Measurements from ENCODE around the gene PHB1.
"Not testable (repeated sequence)": the region's sequence is repeated elsewhere in the genome, so short reads cannot be mapped to it uniquely, and the experiment has no call there.

The PHB1 gene

GRCh38 chr17:49439305-49439672, 24.6 kb upstream of the PHB1 start:
- Histone ChIP-seq H3K27ac (ENCODE audit: low read depth, low read length) (no peak overlapping the region), H3K9me3 (ENCODE audit: low read length) (no peaks in the 10 kb centered on the region), H3K4me3 (ENCODE audit: low read depth in 1 of 2, low read length in 2 of 2) (no peak overlapping the region), H3K9ac (ENCODE audit: low read length) (no peak overlapping the region), H3K36me3 (ENCODE audit: insufficient read depth, low read length) (no peaks in the 10 kb centered on the region), H3K4me1 (ENCODE audit: insufficient read depth, low read length) (no peaks in the 10 kb centered on the region), H3K27me3 (ENCODE audit: control insufficient read depth in 1 of 2, insufficient read depth in 2 of 2, low read length in 2 of 2) (peaks cover 10 to 20% of the 10 kb centered on the region in 2 donors)

DNA sequence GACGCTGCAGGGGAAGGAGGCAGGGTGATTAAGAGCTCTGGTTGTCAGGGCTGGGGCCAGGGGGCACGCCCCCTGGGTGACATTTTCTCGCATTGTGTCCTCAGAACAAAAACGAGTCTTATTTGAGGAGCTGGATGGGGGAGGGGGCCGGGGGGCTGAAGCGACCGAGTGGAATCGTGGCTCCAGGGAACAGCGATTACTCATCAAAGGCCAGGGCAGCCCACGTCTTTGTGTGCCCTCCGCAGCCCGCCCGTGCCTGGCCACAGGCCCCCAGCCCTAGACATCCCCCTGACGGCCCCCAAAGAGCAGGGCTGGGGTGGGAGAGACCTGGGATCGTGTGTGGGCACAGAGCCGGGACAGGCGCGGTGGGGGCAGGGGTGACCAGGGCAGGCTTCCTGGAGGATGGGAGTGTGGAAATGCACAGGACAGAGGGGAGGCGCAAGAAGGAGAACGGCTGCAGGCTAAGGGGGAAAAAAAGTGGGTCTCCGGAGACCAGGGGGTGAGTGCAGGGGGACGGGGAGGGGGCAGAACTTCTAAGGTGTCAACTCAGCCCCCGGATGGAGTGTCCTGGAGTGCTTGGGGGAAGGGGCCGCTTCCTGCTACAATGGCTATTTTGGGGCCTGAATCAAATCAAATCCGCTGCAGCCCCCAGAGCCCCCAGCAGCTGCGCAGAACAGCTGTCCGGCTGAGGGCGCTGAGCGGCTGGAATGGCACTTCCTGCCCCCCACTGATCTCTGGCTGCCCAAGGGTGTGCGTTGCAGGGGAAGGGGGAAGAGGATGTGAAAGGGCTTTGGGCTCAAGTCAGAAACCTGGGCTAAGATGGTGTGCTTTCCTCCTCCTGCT, 24.0 kb upstream of the PHB1 start:
- Histone ChIP-seq H3K4me1 (ENCODE audit: insufficient read depth, low read length) (no peaks in the 10 kb centered on the region), H3K9me3 (ENCODE audit: low read length) (no peaks in the 10 kb centered on the region), H3K9ac (ENCODE audit: low read length) (no peak overlapping the region), H3K4me3 (ENCODE audit: low read depth in 1 of 2, low read length in 2 of 2) (no peak overlapping the region), H3K27me3 (ENCODE audit: control insufficient read depth in 1 of 2, insufficient read depth in 2 of 2, low read length in 2 of 2) (peaks cover 10 to 20% of the 10 kb centered on the region in 2 donors), H3K27ac (ENCODE audit: low read depth, low read length) (no peak overlapping the region), H3K36me3 (ENCODE audit: insufficient read depth, low read length) (no peaks in the 10 kb centered on the region)

DNA sequence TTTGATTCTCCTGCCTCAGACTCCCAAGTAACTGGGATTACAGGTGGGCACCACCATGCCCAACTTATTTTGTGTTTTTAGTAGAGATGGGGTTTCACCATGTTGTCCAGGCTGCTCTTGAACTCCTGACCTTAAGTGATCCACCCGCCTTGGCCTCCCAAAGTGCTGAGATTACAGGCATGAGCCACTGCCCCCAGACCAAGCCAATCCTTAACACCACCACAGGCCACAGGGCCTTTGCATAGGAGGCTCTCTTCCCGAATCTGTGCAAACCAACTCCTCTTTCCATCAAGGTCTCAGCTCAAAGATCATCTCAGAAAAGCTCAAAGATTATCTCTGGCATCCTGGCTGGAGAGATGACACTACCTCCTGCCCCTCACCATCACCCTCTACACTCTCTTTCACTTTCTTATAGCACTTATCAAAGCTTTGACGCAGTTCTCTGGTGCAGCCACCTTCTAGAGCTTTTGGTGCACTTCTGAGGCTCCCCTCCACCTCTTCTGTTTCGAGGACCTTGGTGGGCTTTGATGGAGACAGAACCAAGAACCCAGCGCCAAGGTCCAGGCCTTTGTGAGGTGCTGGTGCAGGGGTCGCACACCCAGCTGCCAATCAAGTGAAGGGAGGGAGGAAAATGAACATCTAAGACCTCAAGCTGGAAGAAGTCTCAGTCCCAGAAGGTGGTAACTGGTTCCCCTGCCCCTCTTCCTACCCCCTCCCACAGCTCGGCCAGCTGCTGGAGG, 23.2 kb upstream of the PHB1 start:
- no peaks in the 10 kb centered on the region for H3K4me1 ChIP-seq (ENCODE audit: insufficient read depth, low read length)
- H3K36me3 ChIP-seq (ENCODE audit: insufficient read depth, low read length): no peaks in the 10 kb centered on the region
- peaks cover 10 to 20% of the 10 kb centered on the region in 2 donors for H3K27me3 ChIP-seq (ENCODE audit: control insufficient read depth in 1 of 2, insufficient read depth in 2 of 2, low read length in 2 of 2)
- no peak overlapping the region for H3K27ac ChIP-seq (ENCODE audit: low read depth, low read length)
- H3K9me3 ChIP-seq (ENCODE audit: low read length): no peaks in the 10 kb centered on the region
- H3K9ac ChIP-seq (ENCODE audit: low read length): no peak overlapping the region
- no peak overlapping the region for H3K4me3 ChIP-seq (ENCODE audit: low read depth in 1 of 2, low read length in 2 of 2)

DNA sequence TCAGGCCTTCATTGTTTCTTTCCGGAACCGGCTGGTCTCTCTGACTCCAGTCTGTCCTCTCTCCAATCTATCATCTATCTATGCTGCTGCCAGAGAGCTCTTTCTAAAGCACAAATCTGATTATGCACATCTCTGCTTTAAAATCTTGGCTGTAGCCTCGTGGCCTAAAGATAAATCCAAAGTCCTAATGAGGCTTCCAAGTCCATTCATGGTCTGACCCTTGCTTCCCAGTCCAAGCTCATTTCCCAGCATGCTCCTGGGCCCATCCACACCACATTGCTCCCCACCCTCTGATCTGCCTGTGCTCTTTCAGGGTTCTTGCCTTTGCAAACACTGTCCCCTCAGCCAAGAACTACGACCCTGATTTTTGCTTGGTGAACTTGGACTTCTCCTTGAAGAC, 21.5 kb upstream of the PHB1 start:
- H3K36me3 ChIP-seq (ENCODE audit: insufficient read depth, low read length): no peaks in the 10 kb centered on the region
- peaks cover 10 to 20% of the 10 kb centered on the region in 2 donors for H3K27me3 ChIP-seq (ENCODE audit: control insufficient read depth in 1 of 2, insufficient read depth in 2 of 2, low read length in 2 of 2)
- H3K27ac ChIP-seq (ENCODE audit: low read depth, low read length): no peak overlapping the region
- no peak overlapping the region for H3K9ac ChIP-seq (ENCODE audit: low read length)
- no peak overlapping the region for H3K4me3 ChIP-seq (ENCODE audit: low read depth in 1 of 2, low read length in 2 of 2)
- no peaks in the 10 kb centered on the region for H3K9me3 ChIP-seq (ENCODE audit: low read length)
- no peaks in the 10 kb centered on the region for H3K4me1 ChIP-seq (ENCODE audit: insufficient read depth, low read length)

- no peak overlapping the region for H3K9ac ChIP-seq (ENCODE audit: low read length)
- no peak overlapping the region for H3K4me3 ChIP-seq (ENCODE audit: low read depth in 1 of 2, low read length in 2 of 2)
- H3K27me3 ChIP-seq (ENCODE audit: control insufficient read depth in 1 of 2, insufficient read depth in 2 of 2, low read length in 2 of 2): peaks cover 10 to 20% of the 10 kb centered on the region in 2 donors
- H3K4me1 ChIP-seq (ENCODE audit: insufficient read depth, low read length): no peaks in the 10 kb centered on the region
- no peaks in the 10 kb centered on the region for H3K9me3 ChIP-seq (ENCODE audit: low read length)
- H3K27ac ChIP-seq (ENCODE audit: low read depth, low read length): no peak overlapping the region
- H3K36me3 ChIP-seq (ENCODE audit: insufficient read depth, low read length): no peaks in the 10 kb centered on the region
Observed at GRCh38 chr17:49435671-49436029, 21.0 kb upstream of the PHB1 start.

- Histone ChIP-seq H3K4me3 (ENCODE audit: low read depth in 1 of 2, low read length in 2 of 2) (no peak overlapping the region), H3K9ac (ENCODE audit: low read length) (no peak overlapping the region), H3K36me3 (ENCODE audit: insufficient read depth, low read length) (no peaks in the 10 kb centered on the region), H3K27ac (ENCODE audit: low read depth, low read length) (no peak overlapping the region), H3K4me1 (ENCODE audit: insufficient read depth, low read length) (no peaks in the 10 kb centered on the region), H3K27me3 (ENCODE audit: control insufficient read depth in 1 of 2, insufficient read depth in 2 of 2, low read length in 2 of 2) (peaks cover 10 to 19% of the 10 kb centered on the region in 2 donors), H3K9me3 (ENCODE audit: low read length) (no peaks in the 10 kb centered on the region)
Observed at GRCh38 chr17:49434821-49435670, 20.4 kb upstream of the PHB1 start.

DNA sequence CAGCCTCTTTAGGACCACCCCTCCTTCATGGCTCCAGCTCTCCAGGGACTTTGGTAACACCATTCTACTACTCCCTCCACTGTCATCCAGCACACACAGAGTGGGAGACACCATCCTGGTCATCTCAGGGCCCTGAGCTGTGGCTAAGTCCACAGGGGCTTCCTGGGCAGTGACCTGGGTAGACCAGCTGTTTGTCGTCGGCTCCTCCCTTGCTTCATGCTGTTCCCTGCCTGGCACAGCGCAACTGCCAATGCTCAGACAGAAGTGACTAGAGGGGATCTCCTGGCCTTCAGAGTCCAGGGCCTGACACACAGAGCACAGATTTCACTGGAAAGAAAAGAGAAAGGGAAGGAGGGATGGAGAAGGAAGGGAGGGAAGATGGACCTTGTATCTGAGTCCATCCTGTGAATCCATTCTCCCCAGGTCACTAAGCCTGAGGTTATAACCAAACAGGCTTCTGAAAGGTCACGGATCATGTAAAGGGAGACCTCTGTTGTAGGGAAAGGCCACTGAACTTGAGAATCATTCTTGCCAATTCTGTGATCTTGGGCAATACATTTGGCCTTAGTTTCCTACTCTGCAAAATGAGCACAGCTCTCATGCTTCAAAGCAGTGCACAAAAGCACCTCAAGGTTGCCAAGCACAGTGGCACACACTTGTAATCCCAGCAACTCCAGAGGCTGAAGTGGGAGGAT, 18.5 kb upstream of the PHB1 start:
- no peaks in the 10 kb centered on the region for H3K36me3 ChIP-seq (ENCODE audit: insufficient read depth, low read length)
- no peak overlapping the region for H3K4me3 ChIP-seq (ENCODE audit: low read depth in 1 of 2, low read length in 2 of 2)
- H3K9ac ChIP-seq (ENCODE audit: low read length): no peak overlapping the region
- no peaks in the 10 kb centered on the region for H3K4me1 ChIP-seq (ENCODE audit: insufficient read depth, low read length)
- H3K9me3 ChIP-seq (ENCODE audit: low read length): no peaks in the 10 kb centered on the region
- H3K27ac ChIP-seq (ENCODE audit: low read depth, low read length): no peak overlapping the region
- peaks cover 0 to under 1% of the 10 kb centered on the region in 2 donors for H3K27me3 ChIP-seq (ENCODE audit: control insufficient read depth in 1 of 2, insufficient read depth in 2 of 2, low read length in 2 of 2)

DNA sequence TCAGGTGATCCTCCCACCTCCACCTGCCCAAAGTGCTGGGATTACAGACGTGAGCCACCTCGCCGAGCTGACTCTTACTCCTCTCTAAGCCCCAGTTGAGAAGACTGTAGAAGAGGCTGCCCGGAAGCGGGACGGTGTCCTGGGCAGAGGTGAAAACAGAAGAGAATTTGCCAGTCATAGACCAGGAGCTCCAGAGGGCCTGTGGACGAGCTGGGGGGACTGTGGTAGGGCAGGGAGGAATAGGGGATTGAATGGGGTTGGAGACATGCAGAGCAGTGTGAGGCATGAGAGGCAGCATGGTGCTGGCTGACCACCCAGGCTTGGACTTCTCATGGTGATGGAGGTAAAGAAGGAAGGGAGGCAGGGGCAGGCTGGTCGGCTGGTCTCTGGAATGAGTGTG, 17.1 kb upstream of the PHB1 start:
- Histone ChIP-seq H3K36me3 (ENCODE audit: insufficient read depth, low read length) (no peaks in the 10 kb centered on the region), H3K27me3 (ENCODE audit: control insufficient read depth in 1 of 2, insufficient read depth in 2 of 2, low read length in 2 of 2) (no peaks in the 10 kb centered on the region), H3K27ac (ENCODE audit: low read depth, low read length) (no peak overlapping the region), H3K4me1 (ENCODE audit: insufficient read depth, low read length) (no peaks in the 10 kb centered on the region), H3K4me3 (ENCODE audit: low read depth in 1 of 2, low read length in 2 of 2) (no peak overlapping the region), H3K9me3 (ENCODE audit: low read length) (no peaks in the 10 kb centered on the region), H3K9ac (ENCODE audit: low read length) (no peak overlapping the region)

GRCh38 chr17:49425004-49425286, 10.3 kb upstream of the PHB1 start:
- Histone ChIP-seq H3K9me3 (ENCODE audit: low read length) (peaks cover 8% of the 10 kb centered on the region), H3K27me3 (ENCODE audit: control insufficient read depth in 1 of 2, insufficient read depth in 2 of 2, low read length in 2 of 2) (no peaks in the 10 kb centered on the region), H3K4me1 (ENCODE audit: insufficient read depth, low read length) (no peaks in the 10 kb centered on the region), H3K36me3 (ENCODE audit: insufficient read depth, low read length) (no peaks in the 10 kb centered on the region), H3K27ac (ENCODE audit: low read depth, low read length) (no peak overlapping the region), H3K4me3 (ENCODE audit: low read depth in 1 of 2, low read length in 2 of 2) (no peak overlapping the region), H3K9ac (ENCODE audit: low read length) (no peak overlapping the region)

GRCh38 chr17:49424276-49425003, 9.8 kb upstream of the PHB1 start:
- not testable (repeated sequence) for H3K9ac ChIP-seq (ENCODE audit: low read length); H3K27me3 ChIP-seq (ENCODE audit: control insufficient read depth in 1 of 2, insufficient read depth in 2 of 2, low read length in 2 of 2); H3K4me1 ChIP-seq (ENCODE audit: insufficient read depth, low read length); H3K36me3 ChIP-seq (ENCODE audit: insufficient read depth, low read length); H3K4me3 ChIP-seq (ENCODE audit: low read depth in 1 of 2, low read length in 2 of 2); H3K27ac ChIP-seq (ENCODE audit: low read depth, low read length); H3K9me3 ChIP-seq (ENCODE audit: low read length)

Data from muscle layer of colon (tissue), 2 donors.